Measurements from ENCODE around the gene IGSF22.
A peak's percentile ranks its signal among the peaks of the same experiment; 100 is the strongest.

Gene IGSF22

DNA sequence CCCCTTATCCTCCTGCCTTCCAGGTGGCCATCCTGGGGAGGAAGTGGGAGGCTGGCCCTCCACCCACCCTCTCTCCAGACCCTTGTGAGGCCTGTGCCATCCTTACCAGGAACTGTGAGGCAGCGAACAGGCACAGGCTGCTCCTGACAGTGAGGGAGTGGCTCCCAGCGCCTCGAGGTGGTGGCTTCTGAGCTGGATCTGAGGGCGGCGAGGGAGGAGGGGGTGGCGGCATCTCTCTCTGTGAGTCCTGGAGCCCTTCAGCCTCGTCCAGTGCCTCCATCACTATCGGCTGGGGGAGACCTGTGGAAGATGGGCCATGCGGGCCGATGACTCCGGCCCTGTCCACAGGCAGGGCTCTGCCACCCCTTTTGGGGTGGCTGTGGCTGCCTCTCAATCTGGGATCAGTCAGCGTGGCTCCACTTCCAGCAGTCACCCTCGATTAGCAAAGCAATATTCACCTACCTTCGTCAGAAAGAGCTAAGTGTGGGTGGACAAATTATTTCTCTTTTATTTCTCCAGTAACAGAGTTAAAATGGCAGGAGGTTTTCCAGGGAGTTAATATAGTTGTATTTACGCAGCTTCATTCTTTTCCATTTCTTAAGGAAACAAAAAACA, 18.0 kb upstream of the IGSF22 start:
- DNase-seq (ENCODE audit: low read depth, low spot score) = no peak

DNA sequence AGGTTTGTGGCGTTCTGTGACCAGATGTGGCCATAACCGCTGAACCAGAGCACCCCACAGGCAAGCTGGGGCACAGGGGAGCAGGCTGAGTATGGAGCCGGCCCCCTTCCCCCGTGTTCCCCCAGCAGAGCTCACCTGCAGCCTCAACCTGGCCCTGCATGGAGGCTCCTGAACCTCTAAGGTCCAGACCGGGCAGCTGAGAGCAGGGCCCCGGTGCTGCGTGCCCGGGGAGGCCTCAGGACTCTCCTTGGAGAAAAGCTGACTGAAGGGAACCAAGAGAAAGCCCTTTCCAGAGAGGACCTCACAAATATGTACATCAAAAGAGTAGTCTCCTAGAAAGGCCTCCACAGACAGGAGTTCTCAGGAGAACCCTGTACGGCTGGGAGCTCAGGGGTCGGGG, 17.4 kb upstream of the IGSF22 start:
- DNase-seq (ENCODE audit: low read depth, low spot score) = no peak

GRCh38 chr11:18741783-18742182, 15.8 kb upstream of the IGSF22 start:
- DNase-seq (ENCODE audit: low read depth, low spot score) = no peak

GRCh38 chr11:18739685-18740084, 13.7 kb upstream of the IGSF22 start:
- DNase-seq (ENCODE audit: low read depth, low spot score) = no peak

DNA sequence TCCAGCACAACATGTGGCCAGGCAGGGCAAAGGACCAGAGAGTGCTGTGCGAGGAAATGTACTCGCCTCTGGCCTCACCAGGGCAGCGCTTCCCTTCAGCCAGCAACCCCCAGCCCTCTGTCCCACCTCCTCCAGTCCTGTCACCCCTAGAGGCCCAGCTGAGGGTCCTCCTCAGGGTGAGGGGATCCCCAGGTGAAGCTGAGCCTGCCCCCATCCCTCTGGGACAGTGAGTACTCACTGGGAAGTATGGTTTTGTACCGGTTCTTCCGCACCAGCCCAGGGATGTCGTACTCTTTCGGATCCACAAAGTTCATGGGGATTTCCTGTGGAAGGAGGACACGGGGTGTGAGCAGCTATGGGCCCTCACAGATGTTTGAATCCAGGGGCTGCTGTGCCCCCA, 11.7 kb upstream of the IGSF22 start:
- DNase-seq (ENCODE audit: low read depth, low spot score) = no peak

- no peak for DNase-seq (ENCODE audit: low read depth, low spot score)
Measured at GRCh38 chr11:18736590-18737148, 10.7 kb upstream of the IGSF22 start.

DNA sequence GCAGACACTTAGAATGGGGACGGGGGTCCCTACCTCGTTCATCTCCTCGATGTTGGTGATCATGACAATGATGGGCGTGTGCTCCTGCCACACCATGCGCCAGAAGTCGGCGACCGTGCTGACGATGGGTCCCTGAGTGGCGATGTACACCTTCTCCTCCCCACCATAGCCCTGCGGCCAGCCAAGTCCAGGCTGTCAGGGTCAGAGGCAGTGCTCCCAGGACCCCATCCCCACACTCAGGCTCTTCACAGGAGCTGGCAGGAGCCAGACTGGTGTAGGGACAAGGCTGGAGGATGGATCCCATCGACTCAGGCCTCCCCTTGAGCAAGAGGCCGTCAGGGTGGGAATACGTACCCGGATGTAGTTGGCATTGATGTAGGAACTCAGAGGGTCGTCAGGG, 7.2 kb upstream of the IGSF22 start:
- DNase-seq (ENCODE audit: low read depth, low spot score) = no peak

DNA sequence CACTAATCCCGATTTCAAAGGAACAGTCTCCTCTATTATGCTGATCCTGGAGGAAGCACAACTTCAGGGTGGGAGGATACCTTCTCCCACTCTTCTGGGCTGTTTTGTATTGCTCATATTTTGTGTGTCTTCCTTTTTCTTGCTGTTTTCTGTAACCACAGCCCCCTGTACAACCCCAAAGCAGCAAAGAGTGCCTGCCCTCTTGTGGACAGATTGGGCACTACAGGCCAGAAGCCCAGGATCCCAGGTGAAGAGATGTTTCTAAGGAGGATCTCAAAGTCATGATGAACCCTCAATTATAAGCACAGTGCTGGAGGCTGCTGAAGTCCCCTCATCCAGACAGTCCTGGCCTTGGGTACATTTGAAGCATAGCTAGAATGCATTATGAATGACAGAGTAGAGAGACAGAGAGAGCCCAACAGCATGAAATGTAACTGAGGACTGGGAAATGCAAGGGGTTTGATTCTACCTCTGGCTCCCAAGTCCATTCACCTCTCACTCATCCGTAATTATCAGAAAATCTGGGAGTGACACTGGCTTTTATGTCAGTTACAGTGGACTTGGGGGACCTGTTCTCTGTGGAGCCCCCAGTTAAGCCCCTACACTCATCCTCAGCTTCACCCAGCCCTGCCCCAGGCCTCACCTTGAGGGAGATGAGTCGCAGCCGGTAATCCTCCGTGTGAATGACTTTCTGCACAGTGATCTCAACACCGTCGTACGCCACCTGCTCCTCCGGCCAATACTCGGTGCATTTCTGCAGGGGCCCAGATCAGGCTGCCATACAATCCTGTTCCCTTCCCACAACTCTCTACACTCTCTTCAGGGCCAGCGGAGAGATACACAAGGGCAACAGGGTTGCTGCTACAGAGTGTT, 6.2 kb upstream of the IGSF22 start:
- peak; percentile 74 for DNase-seq (ENCODE audit: low read depth, low spot score)

- no peak for DNase-seq (ENCODE audit: low read depth, low spot score)
Measured at GRCh38 chr11:18731441-18731840, 5.5 kb upstream of the IGSF22 start.

DNA sequence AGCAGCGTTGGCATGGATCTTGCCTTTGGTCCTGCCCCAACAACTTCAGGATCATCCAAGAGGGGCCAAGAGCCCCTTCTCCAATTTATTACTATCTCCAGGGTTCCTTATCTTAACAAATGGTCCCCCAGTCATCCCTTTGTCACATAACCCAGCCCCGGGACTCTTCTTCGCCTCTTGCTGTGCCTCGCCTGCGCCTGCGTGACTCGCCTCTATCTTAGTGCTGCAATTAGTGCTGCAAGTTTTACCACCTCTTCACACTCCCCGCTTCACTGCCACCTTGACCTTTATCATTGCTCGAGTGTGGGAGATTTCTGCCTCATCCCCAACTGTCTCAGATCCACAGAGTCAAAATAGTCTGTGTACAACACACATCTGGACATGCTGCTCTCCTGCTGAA, 4.0 kb upstream of the IGSF22 start:
- no peak for DNase-seq (ENCODE audit: low read depth, low spot score)

DNA sequence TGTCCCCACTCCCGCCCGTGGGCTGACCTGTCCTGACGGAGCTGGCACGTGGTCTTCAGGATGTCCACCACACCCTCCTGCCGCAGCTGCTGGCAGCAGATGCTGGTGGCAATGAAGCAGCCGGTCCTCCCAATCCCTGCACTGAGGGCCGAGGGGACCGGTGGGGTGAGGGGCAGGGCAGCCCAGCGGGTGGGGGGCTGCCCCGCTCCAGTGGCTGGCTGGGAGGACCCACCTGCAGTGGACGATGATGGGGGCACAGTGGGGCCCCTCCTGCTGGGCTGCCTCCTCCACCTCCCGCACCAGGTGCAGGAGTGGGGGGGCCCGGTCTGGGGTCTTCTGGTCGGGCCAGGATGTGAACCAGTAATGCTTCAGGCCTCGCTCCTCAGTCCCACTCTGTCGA, 3.4 kb upstream of the IGSF22 start:
- no peak for DNase-seq (ENCODE audit: low read depth, low spot score)

- DNase-seq (ENCODE audit: low read depth, low spot score) = no peak
Measured at GRCh38 chr11:18728658-18729057, 2.7 kb upstream of the IGSF22 start.

- DNase-seq (ENCODE audit: low read depth, low spot score) = peak; percentile 50
Measured at GRCh38 chr11:18727479-18728236, 1.7 kb upstream of the IGSF22 start.

DNA sequence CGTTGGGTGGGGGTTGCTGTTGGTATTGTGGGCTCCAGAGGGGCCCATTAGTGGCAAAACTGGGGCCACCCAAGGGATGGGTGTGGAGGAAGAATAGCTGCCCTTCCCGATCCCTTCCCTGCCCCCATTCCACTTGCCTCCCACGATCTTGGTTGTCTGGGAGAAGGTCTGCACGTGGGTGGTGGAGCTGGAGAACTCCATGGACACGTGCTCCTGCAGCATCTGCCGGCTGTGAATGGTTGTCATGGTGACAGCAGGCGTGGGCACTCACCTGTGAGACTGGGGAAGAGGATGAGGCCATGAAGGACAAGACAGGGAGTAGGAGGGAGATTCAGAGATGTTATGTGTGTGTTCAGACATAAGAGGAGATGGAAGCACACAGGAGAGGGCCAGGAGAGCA, 2.0 kb downstream of the IGSF22 start:
- no peak for DNase-seq (ENCODE audit: low read depth, low spot score)

GRCh38 chr11:18722293-18722637, 3.7 kb downstream of the IGSF22 start:
- no peak for DNase-seq (ENCODE audit: low read depth, low spot score)

DNA sequence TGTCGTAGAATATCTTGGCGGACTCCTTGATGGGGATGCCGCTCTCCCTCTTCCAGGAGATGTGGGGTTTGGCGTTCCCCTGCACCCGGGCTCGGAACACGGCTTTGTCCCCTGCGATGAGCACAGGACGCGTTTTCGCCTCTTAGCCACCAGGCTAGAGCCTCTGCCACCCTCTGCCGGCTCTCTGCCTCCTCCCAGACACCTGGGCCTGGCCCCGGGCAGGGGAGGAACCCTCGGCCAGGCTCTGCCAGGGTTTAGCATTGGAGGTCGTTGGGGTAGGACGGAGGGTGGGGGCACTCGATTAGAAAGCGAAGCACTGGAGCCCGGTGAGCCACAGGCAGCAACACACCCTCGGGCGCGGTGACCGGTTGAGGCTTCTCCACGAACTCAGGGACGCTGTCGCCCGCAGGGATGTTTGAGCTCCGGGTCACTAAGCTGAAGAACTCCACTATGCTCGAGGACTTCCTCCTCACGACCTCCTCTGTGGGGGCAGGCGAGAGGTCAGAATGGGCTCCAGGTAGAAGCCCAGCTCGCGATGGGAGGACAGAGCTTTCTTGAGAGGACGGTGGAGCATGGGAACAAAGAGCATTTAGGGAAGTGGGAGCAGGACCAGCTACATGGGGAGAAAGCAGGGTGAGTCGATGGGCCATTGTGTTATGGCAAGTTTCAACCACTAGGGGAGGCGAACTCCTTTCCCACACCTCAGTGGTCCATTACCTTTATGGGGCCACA, 4.3 kb downstream of the IGSF22 start:
- DNase-seq (ENCODE audit: low read depth, low spot score) = peak; percentile 72

DNA sequence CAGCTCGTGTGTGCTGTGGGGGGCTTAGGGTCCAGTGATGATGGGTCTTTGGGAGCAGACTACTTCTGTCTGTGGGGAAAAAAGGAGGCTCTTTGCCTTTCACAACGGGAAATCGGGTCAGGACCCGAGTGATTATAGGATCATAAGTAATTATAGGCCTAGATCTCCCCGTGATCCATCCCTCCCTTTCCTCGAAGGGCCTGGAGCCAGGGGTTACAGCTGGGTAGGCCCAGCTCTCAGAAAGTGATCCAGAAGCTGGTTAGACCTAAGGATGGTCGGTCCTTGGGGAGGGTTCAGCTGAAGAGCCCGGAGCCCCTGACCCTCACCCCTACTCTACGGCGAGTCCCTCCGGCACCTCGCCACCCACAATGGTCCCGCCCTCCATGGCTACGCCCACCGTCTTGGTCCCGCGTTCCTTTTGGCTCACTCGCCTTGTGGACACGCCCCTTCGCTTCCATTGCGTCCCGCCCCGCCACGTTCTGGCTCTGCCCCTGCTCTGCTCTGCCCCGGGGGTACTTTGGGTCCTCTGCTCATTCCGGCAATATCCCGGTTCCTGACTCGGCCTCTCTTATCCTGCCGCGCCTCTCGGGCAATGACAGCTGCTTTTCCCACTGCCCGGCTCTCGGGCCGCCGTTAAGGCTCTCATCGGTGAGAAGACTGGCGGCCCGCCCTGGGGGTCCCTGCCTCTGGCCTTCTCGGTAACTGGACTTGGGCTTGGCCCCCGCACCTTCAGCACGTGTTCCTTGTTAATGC, 5.0 kb downstream of the IGSF22 start:
- peak; percentile 80 for DNase-seq (ENCODE audit: low read depth, low spot score)

GRCh38 chr11:18720091-18720807, 5.7 kb downstream of the IGSF22 start:
- no peak for DNase-seq (ENCODE audit: low read depth, low spot score)

GRCh38 chr11:18715476-18715875, 10.5 kb downstream of the IGSF22 start:
- no peak for DNase-seq (ENCODE audit: low read depth, low spot score)

DNA sequence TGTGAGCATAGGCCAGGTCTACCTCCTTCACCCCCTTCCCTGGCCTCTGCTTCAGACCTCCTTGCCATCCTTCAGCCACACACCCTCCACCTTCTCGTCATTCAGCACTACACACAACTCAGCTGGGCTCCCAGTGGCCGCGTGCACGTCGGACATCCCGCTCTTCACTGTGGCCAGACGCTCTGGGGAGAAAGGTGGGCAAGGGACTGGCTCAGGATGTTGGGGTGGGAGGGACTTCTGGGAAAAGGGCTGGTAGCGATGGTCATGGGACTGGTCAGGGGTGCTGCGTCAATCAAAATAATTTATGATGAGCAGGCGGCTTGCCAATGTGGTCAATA, 11.6 kb downstream of the IGSF22 start:
- no peak for DNase-seq (ENCODE audit: low read depth, low spot score)

Measured in astrocyte of the hippocampus (primary cell).